ENCODE data around the gene ETV7. TPM values are rescaled to one million over a fixed set of nuclear protein-coding genes. Genes with fewer than 3 reads are reported as not detected.

The ETV7 gene
- 2.9 TPM for polyA plus RNA-seq (2012; ENCODE audit: missing spikeins)

DNA sequence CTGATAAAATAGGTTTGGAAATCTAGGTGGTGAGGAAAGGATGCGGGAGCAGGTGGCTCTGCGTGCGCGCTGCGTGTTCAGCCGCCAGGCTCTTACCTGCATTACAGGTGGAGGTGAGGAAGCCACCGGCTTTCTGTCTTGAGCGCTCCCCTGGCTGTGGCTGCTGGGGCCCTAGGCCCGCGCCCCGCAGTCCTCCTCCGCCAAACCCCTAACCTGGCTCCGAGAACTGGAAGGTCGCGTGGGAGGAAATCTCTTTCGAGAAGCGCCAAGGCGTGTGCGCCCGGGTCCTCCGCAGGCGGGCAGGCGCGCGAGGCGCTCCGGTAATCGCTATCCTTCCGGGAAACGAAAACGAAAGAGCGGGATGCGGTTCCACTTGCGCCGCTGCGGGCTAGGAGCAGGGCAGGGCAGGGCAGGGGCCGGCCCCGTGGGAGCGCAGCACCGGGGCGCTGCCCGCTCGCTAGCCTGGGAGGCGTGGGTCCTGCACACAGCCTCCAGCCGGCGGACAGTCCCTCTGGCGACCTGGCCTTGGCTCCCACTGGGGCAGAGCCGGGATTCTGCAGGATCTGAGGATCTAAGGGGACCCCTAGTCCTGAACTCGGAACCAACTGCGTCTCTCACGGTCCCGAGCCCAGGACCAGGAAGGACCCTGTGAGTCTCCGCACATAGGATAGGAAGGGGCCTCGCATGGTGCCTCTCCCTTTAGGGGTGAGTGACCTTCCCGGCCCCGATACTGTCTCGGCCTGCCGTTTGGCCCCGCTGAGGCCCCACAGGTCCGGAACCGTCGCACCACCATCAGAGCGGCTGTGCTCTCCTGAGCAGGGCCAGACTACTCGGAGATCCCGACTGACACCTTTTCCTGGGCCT, at the start of gene ETV7:
Gene ETV7 (minus strand): TSS at position 230 of the 864 bp plus-strand sequence. CDS start 128 bp downstream, at position 102.
- no peak for TF ChIP-seq POLR2AphosphoS5 (IDR thresholded peaks at IDR 0.05; ENCODE audit: low read depth, low read length)
- no peak for TF ChIP-seq TAF1 (IDR thresholded peaks at IDR 0.05; ENCODE audit: borderline replicate concordance, low read depth, low read length)
- TF ChIP-seq POLR2A (IDR thresholded peaks at IDR 0.05; ENCODE audit: low read depth, low read length): no peak
- FAIRE-seq (no peak), DNase-seq (ENCODE audit: insufficient read length) (peak; percentile 53)

GRCh38 chr6:36436466-36436865, 49.0 kb upstream of the ETV7 start:
- FAIRE-seq: peak; percentile 33
- TF ChIP-seq POLR2A (IDR thresholded peaks at IDR 0.05; ENCODE audit: low read depth, low read length) (no peak), POLR2AphosphoS5 (IDR thresholded peaks at IDR 0.05; ENCODE audit: low read depth, low read length) (no peak), TAF1 (IDR thresholded peaks at IDR 0.05; ENCODE audit: borderline replicate concordance, low read depth, low read length) (no peak)
- DNase-seq (ENCODE audit: insufficient read length): no peak

- peak; percentile 76 for FAIRE-seq
- DNase-seq (ENCODE audit: insufficient read length): no peak
- TF ChIP-seq POLR2AphosphoS5 (IDR thresholded peaks at IDR 0.05; ENCODE audit: low read depth, low read length) (no peak), TAF1 (IDR thresholded peaks at IDR 0.05; ENCODE audit: borderline replicate concordance, low read depth, low read length) (no peak), POLR2A (IDR thresholded peaks at IDR 0.05; ENCODE audit: low read depth, low read length) (no peak)
Observed at GRCh38 chr6:36432151-36432671, 44.7 kb upstream of the ETV7 start.

DNA sequence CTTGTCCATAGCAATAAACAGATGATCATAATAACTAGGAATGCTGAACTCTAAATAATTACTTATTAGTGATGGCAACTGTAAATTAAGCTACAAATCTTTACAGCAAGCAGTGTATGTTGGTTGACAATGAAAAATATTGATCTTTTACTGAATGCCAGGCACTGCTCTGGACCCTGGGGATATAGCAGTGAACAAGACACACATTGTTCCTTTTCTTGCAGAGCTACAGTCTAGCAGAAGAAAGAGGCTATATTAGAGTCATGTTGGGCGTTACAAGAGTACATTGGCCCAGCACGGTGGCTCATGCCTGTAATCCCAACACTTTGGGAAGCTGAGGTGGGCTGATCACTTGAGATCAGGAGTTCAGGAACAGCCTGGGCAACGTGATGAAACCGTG, 43.7 kb upstream of the ETV7 start:
- no peak for TF ChIP-seq TAF1 (IDR thresholded peaks at IDR 0.05; ENCODE audit: borderline replicate concordance, low read depth, low read length)
- no peak for TF ChIP-seq POLR2AphosphoS5 (IDR thresholded peaks at IDR 0.05; ENCODE audit: low read depth, low read length)
- no peak for TF ChIP-seq POLR2A (IDR thresholded peaks at IDR 0.05; ENCODE audit: low read depth, low read length)
- FAIRE-seq (peak; percentile 53), DNase-seq (ENCODE audit: insufficient read length) (no peak)

DNA sequence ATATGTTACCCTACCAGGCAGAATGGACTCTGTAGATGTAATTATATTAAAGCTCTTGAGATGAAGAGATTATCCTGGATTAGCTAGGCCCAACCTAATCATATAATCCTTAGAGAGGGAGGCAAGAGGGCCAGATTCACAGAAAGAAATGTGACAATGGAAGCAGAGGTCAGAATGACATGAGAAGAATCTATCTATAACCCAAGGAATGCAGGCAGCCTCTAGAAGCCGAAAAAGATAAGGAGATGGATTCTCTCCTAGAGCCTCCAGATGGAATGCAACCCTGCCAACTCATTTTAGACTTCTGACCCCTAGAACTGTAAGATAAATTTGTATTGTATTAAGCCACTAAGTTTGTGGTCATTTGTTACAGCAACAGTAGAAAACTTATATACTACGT, 42.9 kb upstream of the ETV7 start:
- FAIRE-seq: no peak

DNA sequence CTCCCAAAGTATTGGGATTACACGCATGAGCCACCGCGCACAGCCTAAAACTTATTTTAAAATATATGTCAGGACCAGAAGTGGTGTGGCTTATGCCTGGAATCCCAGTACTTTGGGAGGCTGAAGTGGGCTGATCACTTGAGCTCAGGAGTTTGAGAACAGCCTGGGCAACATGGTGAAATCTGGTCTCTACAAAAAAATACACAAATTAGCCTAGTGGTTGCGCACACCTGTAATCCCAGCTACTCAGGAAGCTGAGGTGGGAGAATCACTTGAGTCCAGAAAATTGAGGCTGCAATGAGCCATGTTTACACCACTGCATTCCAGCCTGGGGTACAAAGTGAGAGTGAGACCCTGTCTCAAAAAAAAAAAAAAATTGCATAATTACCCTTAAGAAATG, 41.4 kb upstream of the ETV7 start:
- no peak for FAIRE-seq
- TF ChIP-seq POLR2A (IDR thresholded peaks at IDR 0.05; ENCODE audit: low read depth, low read length): no peak
- TF ChIP-seq POLR2AphosphoS5 (IDR thresholded peaks at IDR 0.05; ENCODE audit: low read depth, low read length): no peak
- no peak for TF ChIP-seq TAF1 (IDR thresholded peaks at IDR 0.05; ENCODE audit: borderline replicate concordance, low read depth, low read length)

More for the DNA sequence above, 42.9 kb upstream of the ETV7 start:
- no peak for DNase-seq (ENCODE audit: insufficient read length)
- no peak for TF ChIP-seq POLR2A (IDR thresholded peaks at IDR 0.05; ENCODE audit: low read depth, low read length)

GRCh38 chr6:36426622-36427021, 39.2 kb upstream of the ETV7 start:
- no peak for DNase-seq (ENCODE audit: insufficient read length)
- no peak for TF ChIP-seq POLR2A (IDR thresholded peaks at IDR 0.05; ENCODE audit: low read depth, low read length)
- no peak for TF ChIP-seq TAF1 (IDR thresholded peaks at IDR 0.05; ENCODE audit: borderline replicate concordance, low read depth, low read length)
- no peak for TF ChIP-seq POLR2AphosphoS5 (IDR thresholded peaks at IDR 0.05; ENCODE audit: low read depth, low read length)
- FAIRE-seq: no peak

More for the DNA sequence above, 41.4 kb upstream of the ETV7 start:
- DNase-seq (ENCODE audit: insufficient read length): no peak

GRCh38 chr6:36423101-36423824, 35.8 kb upstream of the ETV7 start:
- TF ChIP-seq TAF1 (IDR thresholded peaks at IDR 0.05; ENCODE audit: borderline replicate concordance, low read depth, low read length): no peak
- TF ChIP-seq POLR2A (IDR thresholded peaks at IDR 0.05; ENCODE audit: low read depth, low read length): peak; percentile 75
- peak; percentile 66 for TF ChIP-seq POLR2AphosphoS5 (IDR thresholded peaks at IDR 0.05; ENCODE audit: low read depth, low read length)
- peak; percentile 93 for DNase-seq (ENCODE audit: insufficient read length)
- FAIRE-seq: peak; percentile 99

- FAIRE-seq (no peak), DNase-seq (ENCODE audit: insufficient read length) (no peak)
- TF ChIP-seq POLR2AphosphoS5 (IDR thresholded peaks at IDR 0.05; ENCODE audit: low read depth, low read length) (no peak), POLR2A (IDR thresholded peaks at IDR 0.05; ENCODE audit: low read depth, low read length) (no peak), TAF1 (IDR thresholded peaks at IDR 0.05; ENCODE audit: borderline replicate concordance, low read depth, low read length) (no peak)
Observed at GRCh38 chr6:36422714-36423100, 35.2 kb upstream of the ETV7 start.

DNA sequence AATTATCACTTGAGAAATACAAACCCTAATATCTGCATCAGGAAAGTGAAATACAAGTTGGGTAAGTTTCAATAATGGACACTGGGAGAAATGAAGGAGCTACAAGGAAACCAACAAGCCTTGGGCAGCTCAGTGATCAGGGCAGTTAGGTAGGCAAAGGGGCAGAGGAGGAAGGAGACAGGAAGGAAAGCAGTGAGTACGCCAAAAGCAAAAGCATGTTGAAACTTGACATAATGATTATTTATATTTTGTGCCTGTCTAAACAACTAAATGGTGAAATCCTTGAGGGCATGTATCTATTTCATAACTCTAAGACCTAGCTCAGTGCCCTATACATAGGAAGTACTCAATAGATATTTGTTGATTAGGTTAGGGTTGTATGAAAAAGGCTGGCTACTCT, 31.8 kb upstream of the ETV7 start:
- TF ChIP-seq TAF1 (IDR thresholded peaks at IDR 0.05; ENCODE audit: borderline replicate concordance, low read depth, low read length): no peak
- no peak for TF ChIP-seq POLR2A (IDR thresholded peaks at IDR 0.05; ENCODE audit: low read depth, low read length)
- TF ChIP-seq POLR2AphosphoS5 (IDR thresholded peaks at IDR 0.05; ENCODE audit: low read depth, low read length): no peak
- FAIRE-seq (no peak), DNase-seq (ENCODE audit: insufficient read length) (no peak)

GRCh38 chr6:36418558-36418957, 31.1 kb upstream of the ETV7 start:
- DNase-seq (ENCODE audit: insufficient read length) (no peak), FAIRE-seq (no peak)
- TF ChIP-seq POLR2A (IDR thresholded peaks at IDR 0.05; ENCODE audit: low read depth, low read length): no peak
- TF ChIP-seq POLR2AphosphoS5 (IDR thresholded peaks at IDR 0.05; ENCODE audit: low read depth, low read length): no peak
- TF ChIP-seq TAF1 (IDR thresholded peaks at IDR 0.05; ENCODE audit: borderline replicate concordance, low read depth, low read length): no peak
